ENCODE data around the gene ZNF423.

Gene ZNF423

DNA sequence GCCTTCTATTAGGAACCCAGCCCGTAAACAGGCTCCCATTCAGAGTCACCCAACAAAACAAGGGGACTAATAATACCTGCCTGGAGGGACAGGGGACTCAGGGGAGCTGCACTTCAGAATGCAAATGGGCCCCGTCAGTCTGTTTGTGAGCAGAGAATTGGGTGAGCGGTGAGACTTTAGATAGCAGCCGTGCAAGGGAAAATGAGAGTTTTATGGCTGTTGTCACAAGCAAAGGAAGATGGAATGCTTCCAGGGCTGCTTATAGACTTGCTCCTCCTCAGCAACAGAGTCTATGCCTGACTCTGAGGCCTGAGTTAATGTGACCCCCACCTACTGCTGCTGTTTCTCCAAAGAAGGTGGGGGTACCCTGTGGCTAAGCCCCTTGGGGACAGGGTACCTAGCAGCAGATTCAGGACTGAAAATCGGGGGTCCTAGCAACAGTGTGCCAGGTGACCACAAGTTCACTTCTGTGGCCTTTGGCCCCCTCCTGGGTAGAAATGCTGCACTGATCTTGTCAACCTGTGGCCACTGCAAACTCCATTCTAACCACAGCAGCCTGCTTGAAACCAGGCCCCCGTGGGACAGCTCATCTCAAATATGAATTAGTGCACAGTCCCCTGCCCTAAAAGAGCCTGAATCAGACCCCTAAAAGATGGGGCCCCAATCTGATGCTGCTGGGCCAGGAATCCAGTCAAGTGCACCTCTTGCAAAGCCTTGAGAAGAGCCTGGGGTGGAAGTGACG, 355.9 kb downstream of the ZNF423 start:
- DNase-seq, result peak; percentile 60

DNA sequence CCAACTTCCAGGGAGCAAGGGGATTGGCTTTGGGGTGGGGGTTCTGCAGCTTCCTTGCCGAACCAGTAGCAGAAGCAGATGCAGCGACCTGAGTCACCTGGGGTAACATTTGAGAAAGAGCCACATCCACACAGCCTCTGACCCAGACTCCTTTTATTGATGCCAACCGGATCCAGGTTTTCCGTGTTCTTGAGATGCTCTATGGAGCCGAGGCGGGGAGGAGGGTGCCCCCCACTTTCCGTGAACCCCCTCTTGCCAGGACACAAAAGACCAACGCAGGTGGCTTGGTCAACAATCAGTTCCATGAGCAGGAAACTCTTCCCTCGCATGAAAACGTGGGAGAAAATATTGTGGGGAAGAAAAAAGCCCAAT, 356.5 kb downstream of the ZNF423 start:
- no peak for DNase-seq

DNA sequence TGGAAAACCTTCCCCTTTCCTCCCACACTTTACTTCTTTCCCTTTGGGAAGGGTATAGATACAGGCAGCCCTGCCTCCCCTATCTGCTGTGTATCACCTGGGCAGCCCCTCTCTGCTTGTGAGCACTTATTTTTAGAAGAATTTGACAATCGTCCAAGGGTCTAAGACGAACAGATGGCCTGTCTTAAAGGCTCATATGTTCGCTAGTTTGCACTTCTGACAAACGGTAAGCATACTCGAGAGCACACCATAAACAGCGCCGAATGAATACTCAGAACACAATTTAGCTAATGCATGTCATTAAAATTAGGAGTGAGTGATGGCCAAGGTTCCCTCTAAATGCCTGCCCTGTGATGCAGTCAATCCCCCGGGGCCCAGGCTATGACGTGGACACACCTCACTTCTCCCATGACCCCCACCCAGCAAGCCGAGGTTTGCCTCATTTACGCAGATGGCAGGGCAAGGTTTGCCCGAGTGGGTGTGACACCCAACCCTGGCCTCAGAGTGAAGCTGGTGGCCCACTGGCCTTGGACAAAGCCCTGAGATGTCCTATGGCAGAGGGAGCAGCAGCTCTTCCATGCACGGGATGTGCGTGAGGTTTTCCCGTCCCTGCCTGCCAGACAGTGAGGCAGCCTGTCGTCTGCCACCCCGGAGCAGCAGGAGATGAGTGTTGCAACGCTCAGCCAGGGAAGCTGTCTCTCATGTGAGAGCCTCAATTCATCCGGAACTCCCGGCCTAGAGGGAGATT, 357.1 kb downstream of the ZNF423 start:
- peak; percentile 96 for DNase-seq

DNA sequence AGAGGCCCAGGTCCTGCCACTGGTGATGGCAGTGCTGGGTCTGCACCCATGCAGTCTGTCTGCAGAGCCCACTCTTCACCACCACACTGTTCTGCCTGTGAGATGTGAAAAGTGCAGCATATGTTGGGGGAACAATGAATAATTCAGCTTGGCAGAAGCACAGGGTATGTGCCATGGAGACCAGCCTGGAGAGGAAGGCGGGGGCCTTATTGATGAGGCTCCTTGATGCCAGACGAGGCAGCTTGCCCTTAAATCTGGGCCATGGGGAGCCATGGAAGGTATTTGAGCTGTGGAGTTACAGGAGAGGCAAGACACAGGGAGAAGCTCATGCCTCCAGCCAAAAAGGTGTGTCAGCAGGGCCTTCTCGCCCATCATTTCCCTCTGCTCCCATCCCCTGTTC, 357.6 kb downstream of the ZNF423 start:
- DNase-seq, result peak; percentile 91

DNA sequence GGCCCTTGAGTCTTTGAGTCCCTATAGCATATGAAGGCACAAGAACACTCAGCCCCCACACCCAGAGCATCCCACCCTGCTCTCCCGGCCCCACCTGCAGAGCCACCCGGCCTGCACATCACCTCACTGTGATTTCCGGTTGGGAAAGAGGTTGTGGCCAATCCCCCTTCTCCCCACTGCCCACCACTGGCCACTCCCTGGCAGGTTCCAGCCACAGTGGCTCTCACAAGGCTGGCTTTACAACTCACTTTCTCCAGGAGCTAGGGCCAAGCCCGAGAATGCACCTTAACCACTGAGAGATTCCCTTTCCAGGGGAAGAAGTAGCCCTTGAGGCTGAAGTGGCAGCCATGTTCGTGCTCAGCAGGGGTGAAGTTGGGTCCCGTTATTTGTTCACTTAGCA, 358.4 kb downstream of the ZNF423 start:
- DNase-seq, result no peak

DNA sequence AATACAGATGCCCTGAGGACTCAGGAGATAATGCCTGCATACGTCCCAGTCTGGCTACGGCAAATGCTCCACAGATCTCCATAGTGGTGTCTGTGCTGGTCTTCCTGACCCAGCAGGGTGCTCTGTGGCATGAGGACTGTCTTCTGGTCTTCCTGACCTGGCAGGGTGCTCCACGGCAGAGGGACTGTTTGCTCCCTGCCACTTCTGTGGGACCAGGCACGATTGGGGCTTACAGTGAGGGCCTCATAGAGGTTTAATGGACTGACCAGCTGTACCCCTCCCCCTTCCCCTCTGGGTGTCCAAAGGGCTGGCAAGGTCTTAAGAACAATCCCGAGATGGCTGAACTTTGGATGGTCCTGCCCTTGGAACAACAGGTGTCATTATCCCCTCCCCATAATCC, 359.3 kb downstream of the ZNF423 start:
- DNase-seq, result no peak

DNA sequence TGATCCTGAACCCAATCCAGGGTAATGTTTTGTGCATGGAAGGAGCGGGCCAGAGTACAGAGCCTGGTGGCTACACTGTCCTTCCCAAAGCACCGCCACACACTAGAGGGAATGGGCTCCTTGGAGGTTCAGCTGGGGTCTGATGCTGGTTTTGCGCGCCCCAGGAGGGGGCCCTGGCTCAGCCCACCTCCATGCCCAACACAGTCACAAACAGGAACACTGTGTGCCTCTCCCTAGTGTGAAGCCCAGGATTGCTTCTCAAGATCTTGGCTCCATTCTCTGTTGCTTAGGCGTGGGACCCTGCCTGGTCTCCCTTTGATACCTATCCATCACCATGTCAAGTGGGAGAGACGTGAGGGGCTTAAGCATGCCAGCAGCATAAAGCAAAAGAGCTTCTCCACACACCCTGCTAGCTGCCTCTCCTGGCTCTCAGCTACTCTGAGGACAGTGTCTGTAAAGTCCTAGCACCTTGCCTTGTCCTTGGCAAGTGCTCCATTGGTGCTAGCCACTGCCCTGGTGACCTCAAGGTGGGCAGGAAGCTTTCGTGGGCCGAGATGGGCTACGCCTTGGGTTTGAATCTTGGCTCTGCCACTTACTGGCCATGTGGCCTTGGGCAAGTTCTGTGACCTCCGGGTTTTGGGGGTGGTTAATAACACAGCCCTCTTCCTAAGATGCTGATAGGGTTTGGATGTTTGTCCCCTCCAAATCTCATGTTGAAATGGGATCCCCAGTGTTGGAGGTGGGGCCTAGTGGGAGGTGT, 360.1 kb downstream of the ZNF423 start:
- DNase-seq, result no peak

DNA sequence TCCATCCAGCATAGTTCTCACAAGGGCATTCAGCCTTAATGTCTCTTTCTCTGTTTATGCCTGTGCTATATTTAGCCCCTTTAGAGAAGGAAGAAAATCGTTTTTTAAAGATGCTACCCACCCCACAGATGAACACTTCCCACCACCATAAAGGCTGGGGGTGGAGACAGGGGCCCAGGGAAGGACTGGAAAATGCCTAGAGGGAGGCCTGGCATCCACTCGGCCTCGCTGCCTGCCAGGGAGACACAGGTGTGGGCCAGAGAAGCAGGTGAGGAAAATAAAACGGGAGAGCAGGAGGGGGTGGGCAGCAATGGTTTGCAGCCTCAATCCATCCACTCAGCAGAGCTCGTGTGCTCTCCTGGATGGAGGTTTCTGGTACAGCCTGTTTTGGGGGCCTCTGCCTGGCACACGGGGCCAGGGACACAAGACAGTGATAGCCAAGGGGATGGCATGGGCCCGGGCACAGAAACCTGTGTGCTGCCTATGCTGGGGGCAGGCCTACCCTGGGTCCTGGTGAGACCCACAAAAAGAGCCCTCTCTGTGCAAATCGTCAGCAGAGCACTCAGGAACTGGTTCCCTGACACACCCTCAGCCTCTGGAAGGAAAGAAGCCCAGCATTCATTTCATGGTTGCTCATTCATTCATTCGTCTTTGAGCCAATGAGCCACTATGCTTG, 360.9 kb downstream of the ZNF423 start:
- DNase-seq, result no peak

DNA sequence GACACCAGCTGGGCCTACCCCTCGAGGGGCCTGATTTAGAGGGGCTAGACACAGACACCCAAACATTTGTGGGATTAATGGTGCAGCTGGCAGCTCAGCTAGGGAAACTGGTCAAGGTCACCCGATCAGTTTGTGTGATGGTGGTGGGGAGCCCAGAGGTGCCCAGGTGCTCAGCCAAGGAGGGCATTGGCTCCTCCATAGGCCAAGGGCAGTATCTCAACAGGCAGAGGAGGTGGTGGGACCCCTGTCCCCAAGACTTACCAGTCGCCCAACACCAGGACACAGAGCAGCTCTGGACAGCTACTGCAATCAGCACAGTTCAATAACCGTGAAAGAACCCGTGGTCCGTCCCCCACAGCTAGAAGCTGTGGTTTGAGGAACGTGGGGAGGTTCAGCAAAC, 361.4 kb downstream of the ZNF423 start:
- no peak for DNase-seq

DNA sequence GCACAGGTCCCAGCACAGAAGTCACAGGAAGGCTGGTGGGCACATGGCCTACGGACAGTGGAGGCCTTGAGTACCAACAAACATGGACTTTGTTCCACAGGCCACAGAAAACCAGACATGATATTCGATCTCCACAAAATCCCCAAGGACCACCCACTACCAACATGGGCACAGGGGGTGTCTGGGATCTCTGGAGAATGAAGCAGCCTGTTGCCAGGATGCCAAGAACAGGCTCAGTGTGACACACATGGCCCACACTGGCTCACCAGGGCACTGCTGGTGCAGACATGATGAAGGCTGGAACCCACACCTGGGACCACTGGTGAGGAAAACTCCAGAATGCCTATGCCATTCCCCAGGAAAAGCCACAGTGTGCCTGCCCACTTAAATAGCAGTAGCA, 362.1 kb downstream of the ZNF423 start:
- DNase-seq, result no peak

DNA sequence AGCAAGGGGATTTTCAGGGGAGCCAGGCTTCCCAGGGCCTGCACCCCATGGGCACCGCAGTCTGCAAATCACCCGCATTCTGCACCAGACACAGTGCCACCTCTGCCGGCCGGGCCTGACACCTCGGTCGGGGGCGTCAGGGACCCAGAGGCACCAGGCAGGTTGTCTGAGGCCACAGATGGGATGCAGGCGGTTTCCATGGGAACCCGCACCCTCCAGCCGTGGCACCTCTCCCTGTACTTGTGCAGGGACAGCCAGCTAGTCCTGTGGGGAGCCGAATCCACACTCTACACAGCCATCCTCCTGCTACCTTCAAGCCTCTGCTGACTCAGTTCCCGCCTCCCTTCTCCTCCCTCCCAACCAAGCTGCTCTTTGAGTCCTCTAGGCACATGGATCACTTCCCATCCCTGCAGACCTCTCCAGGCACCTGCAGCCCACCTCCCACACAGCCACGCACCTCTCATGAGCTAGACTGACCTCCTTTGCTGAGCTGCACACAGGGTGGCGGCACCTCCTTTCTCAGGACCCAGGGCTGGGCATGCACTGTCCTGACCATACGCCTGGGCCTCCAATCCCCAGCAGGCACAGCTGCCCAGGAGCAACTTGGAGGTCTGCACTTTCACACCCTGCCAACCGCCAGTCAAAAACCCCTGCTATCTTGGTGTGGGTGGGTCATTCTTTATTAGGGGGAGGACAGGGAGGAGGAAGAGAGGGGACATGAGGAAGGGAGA, 362.9 kb downstream of the ZNF423 start:
- DNase-seq, result peak; percentile 37

DNA sequence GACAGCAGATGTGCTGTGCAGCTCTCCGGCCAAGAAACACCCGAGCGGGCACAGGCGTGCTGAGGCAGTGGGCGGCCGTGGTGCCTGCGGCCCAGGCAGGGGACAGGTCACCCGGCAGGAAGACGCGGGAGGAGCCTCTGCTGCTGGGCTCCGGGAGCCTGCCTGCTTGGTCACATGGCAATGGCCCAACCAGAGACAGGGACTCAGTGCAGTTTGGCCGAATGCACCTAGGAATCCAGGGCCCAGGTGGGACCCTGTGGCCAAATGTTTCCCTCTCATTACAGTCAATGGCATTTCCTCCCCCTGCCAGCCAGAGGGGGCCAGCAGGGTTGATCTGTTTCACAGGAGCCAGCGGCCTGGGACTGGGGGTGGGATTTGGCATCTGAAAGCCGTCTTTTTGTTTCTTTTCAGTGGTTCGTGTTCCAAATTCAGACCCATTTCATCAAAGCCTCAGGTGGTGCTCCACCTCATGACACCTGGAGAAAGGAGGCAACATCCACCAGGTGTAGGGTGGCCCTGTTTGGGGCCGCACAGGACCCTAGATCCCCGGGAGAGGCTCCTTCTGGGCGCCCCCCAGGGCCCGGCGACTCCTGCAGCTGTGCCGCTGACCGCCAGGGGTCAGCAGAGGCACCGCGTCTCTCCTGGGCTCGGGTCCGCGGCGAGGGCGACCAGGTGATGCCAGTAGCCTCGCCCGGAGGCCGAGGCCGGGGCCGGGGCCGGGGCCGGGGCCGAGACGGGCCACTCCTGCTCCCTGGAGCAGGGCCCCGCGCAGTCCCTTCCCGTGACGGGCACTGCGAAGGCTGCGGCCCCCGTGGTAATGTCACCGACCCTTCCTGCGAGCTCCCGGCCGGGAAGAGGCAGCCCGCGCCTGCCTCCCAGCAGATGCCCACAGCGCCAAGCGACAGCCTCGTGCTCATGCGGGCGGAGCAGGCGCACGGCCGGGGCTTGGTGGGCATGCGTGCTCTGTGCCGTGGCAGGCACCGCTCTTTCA, 363.8 kb downstream of the ZNF423 start:
- peak; percentile 74 for DNase-seq

DNA sequence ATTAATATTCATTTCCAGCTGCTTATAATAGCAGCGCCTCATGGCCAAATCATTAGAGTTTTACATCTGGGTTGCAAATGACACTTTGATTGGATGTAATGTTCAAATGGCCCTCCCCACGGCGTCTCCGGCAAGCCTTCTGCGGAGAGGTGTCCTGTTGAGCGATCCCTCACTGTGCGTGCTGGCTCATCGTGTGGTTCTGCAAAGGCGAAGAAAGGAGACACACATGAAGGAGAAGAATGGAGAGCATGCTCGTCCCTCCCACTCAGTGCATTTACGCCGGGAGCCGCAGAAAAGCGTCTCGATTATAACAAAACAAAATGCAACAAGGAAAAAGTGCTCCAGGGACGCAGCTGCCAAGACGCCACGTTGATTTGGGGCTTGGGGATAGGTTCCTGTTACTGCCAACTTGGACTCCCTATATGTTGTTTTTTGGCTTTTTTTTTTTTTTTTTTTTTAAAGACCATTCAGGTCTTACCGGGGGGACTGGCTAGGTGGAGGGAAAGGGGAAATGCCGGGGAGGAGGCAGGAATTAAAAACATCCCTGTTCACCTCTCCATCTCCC, 364.7 kb downstream of the ZNF423 start:
- no peak for DNase-seq

DNA sequence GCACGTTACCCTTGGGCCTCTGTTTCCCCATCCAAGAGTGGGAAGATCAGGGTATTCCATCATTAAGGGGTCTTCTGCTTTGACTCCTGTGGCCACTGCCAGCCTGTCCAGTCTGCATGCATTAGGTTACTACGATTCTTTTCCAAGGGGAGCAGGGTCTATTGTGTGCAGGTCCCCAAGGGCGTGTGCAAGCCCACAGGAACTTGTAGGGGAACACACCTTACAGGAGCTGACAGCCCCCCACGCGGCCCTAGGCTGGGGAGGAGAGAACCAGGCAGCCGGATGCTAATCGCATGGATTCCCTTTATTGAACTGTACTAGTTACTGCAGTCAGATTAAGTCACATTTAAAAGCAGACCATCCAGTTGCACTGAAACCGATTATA, 365.6 kb downstream of the ZNF423 start:
- DNase-seq, result no peak

DNA sequence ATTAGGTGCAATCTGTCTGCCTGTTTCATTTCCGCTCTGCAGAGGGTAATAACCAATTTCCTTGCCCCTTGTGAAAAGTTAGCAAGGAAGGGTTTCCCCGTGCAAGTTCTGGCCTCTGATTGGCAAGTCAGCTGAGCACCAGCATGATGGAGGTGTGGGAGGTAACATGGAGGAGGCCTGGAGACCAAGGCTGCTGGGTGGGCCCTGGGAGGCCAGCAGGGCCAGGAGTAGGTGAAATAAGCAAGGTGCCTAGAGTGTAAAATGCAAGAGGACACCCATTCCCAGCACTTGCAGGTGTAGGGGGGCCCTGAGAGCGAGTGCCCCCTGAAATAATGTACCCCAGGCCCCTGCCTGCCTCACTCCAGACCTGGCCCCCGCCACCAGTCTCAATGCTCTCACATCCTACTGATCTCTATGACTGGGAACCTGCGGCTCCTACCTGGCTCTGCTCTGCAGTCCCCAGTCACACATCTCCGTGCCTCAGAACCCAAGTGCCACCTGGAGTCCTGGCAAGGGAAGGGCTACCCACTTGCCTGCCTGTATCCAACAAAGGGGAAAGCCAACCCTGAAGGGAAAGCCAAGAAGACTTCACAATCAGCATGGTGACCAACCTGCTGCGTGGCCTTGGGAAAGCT, 366.1 kb downstream of the ZNF423 start:
- no peak for DNase-seq

DNA sequence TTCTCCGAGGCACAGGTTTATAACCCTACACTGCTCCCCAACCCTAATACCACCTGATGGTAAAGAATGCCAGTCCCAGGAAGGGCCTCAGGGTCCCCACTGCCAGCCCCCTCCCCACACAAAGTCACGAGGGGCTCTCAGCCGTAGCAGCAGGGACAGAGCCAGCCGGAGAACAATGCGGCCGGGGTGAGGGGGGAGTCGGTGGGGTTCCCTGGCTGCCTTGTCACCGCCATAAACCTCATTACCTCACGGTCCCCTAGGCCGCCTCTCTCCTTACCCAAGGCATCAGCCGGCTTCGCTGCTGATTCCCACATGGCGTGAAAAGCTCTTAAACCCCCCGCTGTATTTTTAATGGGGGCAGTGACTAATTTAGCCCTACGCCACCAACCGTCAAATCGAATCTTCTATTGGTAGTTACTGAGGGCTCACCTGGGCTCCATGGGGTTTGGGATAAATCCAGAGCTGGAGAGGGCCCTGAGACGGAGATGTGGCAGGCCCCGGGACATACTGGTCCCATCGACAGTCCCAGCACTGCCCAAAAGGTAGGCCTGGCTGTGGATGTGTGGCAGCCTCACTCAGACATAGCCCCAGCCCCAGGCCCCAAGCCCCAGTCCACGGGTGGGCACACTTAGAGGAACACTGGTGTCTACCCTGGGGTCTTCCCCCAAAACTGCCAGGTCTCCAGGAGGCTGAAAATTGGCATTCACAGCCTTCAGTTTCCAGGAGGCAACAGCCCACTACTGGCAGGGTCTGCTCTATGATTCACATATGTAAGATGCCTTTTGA, 367.0 kb downstream of the ZNF423 start:
- DNase-seq, result no peak

DNA sequence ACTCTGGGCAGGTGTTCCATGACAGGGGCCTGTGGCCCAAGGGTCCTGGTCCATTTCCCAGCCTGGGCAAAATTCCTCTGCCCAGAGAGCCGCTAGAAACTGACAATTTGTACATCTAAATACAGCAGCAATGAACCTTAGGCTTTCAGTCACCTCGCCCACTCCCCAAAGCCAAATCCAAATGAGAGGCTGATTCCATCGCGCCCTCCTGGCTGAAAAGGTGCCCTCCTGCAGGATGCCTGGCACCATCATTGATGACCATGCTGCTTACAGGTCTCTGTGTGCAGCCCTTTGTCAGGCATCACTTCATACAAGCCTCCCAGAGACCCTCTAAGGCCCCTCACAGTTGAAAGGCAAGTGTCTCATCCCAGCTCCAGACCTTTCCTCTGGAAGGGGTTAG, 367.6 kb downstream of the ZNF423 start:
- DNase-seq, result no peak

DNA sequence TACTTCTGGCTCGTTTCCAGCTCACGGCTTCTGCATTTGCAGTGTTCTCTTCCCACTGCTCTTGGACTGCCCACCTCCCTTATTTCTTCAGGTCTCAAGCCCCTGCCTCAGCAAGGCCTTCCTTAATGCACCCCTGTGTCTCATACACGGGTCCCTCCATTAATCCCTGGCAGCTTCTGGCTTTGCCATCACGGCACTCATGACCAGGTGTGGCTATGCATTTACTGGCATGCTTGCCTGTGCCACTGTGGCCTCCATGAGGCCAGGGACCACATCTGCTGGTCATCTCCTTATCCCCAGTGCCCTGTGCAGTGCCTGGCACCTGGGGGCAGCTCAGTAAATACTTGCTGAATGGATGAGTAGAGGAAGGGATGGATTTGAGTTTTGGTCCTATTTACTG, 368.2 kb downstream of the ZNF423 start:
- DNase-seq, result no peak

DNA sequence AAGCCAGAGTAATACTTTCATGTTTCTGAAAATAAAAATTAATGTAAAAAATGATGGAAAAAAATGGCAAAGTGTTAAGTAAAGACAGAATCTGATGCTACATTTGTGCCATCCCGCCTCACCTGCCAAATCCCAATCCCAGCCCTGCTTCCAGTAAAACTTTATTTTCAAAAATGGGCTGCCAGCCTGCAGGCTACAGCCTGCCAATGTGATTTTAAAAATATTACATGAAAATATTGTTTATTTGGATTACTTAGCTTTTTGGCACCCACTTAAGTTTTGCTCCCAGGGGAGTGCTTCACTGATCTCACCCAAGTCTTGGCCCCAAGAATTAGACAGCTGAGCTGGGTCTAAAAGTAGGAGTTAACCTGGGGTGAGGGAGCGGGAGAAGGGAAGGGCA, 369.5 kb downstream of the ZNF423 start:
- no peak for DNase-seq

DNA sequence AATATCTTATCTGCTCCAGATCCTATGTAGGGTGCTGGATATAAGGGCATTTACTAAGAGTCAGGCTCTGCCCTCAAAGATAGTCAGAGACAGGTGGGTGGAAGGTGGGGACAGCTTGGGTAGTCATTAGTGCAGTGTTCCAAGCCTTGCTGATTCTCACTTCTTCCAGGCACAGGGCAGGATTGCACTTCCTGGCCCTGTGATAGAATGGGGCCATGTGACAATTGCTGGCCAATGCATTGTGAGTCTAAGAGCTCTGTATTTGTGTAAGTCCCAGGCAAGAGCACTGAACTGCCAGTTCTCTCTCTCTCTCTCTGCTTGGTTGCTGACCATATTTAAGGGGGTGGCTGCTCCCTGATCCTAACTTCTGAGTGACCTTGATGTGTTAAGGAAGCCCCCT, 370.2 kb downstream of the ZNF423 start:
- DNase-seq, result no peak

All from NCI-H2171 treated with DMSO at 0.1 percent for 48 hours (cell line).